GM18498 (cell line): Measurements from ENCODE around the gene NAA11.

Source experiments
- ATAC-seq: cut with Tn5 transposase; IDR thresholded peaks from one replicate; pipeline ENCODE4 v1.9.1; 2021; ENCODE audit warnings: mild to moderate bottlenecking, moderate library complexity; ENCODE audit not compliant: unreplicated experiment

NAA11 gene

DNA sequence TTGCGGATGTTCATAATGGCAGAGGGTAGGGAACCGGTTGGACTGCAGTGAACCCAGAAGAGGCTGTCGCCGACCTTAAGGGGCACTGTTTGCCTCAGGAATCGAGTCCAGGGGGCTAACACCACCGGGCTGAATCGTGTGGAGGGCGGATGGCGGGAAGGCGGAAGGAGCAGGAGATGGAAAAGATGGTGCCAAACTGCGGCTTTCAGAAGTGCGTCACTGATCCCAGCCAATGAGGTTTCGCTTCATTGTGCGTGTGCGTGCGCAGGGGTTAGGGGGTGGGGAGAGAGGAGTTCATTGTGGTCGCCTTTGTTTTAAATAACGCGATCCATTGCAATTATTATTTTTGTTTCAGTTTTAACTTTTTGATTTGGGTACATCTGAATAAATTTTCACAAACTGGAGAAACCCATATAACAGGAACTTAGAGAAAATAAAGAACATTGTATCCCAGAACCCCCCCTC, at the start of gene NAA11:
Gene NAA11 (minus strand): TSS at position 198 of the 465 bp plus-strand sequence. CDS start 184 bp downstream, at position 14.
- ATAC-seq: no peak

DNA sequence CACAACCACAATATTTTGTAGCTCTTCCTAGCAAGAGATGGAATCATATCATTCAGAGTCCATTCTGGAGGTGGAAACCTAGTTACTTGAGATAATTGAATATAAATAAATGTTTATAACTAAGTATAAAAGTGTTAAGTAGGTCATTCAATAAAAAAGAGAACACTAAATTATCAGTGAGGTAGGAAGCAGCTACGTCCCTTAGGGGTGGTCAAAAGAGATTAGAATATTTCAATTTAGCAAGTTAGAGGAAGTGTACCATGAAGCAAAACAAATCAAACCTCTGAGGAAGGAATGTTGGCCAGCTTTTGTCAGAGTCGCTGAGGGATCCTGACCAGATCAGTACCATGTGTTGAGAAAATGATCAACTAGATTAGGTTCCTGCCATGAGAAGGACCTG, 44.2 kb upstream of the NAA11 start:
- no peak for ATAC-seq

DNA sequence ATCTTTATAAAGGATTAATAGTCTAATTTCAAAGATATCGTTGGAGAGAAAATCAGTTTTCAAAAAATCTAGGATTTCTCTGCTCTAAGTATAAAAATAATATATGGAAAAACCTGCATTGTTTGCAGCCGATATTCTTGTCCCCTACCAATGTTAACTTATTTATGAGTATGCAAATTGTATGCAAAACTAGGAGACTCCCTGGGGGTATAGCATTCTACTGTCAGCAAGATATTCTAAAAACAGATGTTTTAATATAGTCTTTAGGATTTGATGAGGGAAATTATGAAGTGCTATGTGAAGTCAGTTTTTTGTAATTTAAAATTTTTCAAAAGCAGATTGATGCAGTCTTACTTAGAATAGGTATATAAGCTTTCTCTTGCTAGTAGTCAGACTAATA, 41.2 kb upstream of the NAA11 start:
- ATAC-seq: no peak

DNA sequence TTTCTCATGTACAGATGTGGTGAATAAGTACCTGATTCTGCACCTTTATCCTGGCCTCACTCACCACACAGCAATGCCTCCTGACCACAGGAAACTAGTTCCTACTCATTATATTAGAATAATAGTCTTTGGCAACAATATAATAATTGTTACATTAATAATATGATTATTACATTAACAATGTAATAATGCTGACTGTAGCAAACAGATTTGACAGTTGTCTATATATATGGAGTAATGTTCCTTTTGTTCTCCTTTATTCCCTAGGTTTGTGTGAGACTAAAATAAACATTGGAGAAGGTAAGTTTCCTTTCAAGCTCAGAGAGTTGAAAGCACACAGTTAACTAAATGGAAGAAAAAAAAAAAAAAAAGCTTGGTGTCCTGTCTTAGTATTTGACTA, 40.6 kb upstream of the NAA11 start:
- ATAC-seq: no peak

DNA sequence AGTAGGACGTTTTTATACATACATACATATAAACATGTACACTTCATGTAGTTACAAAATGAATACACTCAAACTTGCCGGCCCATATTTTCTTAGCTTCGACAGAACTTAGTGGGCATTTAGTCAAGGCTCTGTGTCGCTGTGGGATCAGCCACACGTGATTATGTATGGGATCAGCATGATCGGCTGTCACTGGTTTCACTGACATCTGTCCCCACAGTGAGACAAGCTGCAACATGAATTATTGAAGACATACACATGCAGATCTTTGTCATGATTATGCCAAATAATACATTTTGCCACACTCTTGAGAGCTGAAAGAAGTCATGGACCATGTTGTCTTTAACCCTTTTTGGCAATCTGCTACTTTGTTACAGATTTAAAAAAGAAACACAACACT, 38.2 kb upstream of the NAA11 start:
- ATAC-seq: no peak

DNA sequence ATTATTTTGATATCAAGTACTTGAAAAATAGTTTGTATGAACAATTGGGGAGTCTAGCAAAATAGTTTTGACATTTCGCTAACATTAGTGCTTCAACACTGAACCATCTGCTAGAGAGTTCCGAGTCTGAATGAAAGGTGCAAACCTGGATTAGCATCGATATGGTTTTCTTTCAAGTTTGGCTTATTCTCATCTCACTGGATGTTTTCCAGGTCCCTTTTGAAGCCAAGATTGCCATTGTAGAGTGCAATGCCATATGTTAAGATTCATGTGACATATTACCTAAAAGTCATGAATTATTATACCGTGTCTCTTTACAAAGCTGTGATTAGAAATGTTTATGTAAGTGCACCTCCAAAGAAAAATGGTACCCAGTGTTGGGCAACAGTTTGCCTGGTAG, 36.8 kb upstream of the NAA11 start:
- ATAC-seq: no peak

DNA sequence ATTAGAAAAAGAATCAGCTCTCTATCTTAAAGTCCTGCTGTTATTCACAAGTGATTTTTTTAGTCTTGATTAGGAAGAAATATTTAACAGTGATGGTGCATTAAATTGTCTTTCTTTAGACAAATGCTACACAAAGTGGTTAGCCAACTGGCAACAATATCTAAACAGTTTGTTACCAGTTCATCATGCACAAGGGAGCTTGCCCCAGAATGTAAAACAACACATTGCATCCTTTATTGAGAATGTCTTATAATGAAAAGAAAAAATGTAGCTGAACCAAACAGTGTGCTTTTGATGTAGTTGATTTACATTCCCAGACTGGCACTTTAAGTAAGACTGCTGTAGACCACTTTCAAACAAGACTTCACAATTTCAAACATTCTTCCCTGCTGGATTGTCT, 34.1 kb upstream of the NAA11 start:
- ATAC-seq: no peak

DNA sequence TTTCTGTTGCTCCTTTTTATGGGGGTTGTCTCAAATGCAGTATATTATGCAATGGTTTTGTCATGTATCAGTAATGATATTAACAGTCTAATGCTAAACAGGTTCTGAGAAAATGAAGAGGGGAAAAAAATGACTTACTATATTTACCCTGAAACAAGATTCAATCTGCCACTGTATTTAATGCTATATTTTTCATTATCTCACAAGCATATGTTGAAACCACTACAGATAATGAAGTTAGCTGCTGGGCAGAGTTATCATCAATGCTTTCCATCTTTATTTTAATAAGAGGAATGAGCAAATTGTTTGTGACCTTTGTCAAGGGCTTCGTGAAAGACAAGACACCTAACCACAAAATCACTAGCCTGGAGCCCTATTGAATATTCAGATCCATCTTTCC, 32.6 kb upstream of the NAA11 start:
- ATAC-seq: no peak

DNA sequence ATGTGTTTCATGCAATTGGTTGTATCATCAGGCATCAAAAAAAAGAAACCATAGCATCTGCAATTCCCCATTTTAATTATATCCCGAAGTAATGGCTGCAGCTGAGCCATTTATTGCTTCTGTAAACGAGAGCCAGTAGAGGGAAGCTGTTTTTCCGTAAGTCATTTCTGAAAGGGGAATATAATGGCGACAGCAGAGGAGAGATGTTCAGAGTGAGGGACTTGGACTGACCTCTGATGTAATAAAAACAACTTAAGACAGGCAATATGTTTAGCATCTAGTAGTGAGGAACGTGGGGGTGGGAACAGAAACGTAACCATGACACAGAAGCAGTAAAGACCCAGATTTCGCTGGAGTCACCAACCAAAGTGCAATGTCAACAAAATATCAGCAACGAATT, 31.5 kb upstream of the NAA11 start:
- ATAC-seq: no peak

DNA sequence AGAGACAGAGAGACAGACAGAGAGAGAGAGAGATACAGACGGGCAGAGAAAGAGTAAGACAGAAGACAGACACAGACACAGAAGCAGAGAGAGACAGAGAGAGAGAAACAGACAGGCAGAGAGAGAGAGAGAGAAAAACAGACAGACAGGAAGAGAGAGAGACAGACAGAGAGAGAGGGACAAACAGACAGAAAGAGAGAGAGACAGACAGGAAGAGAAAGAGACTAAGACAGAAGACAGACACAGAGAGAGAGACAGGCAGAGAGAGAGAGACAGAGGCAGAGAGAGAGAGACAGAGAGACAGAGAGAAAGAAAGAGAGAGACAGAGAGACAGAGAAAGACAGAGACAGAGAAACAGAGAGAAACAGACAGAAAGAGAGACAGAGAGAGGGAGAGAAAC, 27.2 kb upstream of the NAA11 start:
- ATAC-seq: no peak

DNA sequence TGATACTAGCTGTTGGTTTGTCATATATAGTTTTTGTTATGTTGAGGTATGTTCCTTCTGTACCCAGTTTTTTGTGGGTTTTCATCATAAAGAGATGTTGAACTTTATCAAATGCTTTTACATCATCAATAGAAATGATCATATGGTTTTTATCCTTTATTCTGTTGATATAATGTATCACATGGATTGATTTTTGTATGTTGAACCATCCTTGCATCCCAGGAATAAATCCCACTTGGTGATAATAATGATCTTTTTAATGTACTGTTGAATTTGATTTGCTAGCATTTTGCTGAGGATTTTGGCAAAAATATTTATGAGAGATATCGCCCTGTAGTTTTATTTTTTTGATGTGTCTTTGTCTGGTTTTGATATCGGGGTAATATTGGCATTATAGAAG, 22.5 kb upstream of the NAA11 start:
- no peak for ATAC-seq

DNA sequence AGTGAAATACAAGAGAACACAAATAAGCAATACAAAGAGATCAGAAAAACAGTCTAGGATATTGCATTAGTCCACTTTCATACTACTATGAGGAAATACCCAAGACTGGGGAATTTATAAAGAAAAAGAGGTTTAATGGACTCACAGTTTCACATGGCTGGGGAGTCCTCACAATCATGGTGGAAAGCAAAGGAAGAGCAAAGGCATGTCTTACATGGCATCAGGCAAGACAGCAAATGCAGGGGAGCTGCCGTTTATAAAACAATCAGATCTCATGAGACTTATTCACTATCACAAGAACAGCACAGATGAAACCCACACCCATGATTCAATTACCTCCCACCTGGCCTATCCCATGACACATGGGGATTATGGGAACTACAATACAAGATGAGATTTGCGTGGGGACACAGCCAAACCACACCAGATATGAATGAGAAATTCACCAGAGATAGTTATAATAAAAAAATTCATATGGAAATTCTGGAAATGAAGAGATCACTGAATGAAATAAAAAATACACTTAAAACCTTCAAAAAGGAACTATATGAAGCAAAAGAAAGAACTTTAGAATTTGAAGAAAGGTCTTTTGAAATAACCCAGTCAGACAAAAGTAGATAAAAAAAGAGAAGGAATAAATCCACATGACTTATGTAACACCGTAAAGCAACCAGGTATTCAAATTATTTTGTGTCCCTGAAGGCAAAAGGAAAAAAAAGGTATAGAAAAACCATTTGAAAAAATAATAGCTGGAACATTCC, 16.2 kb upstream of the NAA11 start:
- no peak for ATAC-seq

DNA sequence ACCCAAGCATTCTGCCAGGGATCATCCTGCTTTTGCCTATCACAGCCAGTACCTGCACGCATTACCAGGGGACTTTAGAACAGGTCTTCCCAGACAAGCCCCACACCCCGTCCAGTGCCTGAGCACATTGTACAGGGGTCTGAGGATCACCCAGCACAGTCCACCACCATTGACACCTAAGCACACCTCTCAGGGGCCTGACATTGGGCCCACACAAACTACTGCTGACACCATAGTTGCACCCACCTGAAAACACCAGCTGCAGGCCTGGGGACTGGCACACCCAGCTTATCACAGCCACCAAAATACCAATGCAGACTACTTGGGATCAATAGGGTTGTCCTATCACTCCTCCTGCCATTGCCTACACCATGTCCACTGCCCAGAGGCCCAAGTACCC, 14.7 kb upstream of the NAA11 start:
- no peak for ATAC-seq

DNA sequence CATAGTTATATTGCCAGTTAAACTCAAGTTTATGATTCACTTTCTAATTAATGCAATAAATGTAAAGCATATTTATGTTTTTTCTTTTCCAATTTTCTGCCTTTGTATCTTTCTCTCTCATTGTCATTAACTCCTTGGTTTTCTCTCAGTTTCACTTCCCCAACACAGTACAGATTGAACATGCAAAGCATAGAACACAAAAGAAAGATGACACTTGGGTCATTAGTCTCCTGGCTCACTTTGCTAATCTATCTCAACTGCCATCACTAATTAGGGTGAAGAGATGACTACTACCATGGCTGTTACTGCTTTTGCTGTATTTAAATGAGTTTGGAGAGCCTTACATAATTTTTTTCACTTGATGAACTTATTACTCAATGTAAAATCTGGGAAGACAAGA, 12.3 kb upstream of the NAA11 start:
- peak; percentile 78 for ATAC-seq

DNA sequence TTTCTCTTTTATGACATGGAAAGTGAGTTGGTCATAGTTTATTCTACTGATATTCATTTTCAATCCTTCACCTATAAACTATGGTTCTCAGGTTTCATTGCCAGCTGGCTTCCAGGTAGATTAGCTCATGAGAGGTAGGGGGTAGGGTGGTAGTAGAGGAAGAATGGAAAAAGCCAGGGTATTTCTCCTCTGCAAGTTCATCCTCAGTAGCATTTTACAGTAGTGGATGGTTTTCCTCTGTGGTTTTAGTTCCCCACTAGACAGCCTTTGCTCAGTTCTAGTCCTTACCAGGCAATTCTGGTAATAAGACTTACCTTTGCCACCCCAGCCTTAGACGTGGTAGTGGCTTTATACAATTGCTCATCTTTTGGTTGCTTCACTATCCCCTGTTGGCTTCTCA, 8.9 kb upstream of the NAA11 start:
- no peak for ATAC-seq

DNA sequence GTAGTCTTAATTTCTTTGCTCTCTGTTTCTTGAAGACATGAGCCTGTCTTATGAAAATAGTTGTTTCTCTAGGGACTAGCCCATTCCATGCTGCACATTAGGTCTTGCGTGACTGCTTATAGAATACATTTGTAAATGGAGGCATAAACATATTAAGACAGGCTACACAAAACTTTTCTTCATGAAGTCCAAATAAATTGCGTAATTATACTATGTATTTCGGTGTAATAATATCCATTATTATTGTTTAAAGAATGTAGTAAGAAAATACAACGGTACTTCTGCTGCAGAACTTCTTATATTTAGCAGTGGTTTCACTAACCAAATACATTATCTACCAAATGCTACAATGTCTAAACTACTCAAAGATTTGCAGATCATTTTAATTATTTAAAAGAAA, 8.5 kb upstream of the NAA11 start:
- ATAC-seq: no peak

DNA sequence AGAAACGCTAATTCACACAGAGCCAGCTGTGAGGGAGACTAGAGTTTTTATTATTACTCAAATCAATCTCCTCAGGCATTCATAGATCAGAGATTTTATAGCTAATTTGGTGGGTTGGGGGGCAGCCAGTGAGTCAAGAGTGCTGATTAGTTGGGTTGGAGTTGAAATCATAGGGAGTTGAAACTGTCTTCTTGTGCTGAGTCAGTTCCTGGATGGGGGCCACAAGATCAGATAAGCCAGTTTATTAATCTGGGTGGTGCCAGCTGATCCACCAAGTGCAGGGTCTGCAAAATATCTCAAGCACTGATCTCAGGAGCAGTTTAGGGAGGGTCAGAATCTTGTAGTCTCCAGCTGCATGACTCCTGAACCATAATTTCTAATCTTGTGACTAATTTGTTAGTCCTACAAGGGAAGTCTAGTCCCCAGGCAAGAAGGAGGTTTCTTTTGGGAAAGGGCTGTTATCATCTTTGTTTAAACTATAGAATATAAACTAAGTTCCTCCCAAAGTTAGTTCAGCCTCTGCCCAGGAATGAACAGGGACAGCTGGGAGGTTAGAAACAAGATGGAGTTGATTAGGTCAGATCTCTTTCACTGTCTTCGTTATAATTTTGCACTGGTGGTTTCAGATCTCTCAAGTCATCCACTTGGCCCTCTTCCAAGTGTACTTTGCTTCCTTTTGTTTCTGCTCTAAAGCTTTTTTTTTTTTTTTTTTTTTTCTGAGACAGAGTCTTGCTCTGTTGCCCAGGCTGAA, 5.4 kb upstream of the NAA11 start:
- ATAC-seq: no peak

DNA sequence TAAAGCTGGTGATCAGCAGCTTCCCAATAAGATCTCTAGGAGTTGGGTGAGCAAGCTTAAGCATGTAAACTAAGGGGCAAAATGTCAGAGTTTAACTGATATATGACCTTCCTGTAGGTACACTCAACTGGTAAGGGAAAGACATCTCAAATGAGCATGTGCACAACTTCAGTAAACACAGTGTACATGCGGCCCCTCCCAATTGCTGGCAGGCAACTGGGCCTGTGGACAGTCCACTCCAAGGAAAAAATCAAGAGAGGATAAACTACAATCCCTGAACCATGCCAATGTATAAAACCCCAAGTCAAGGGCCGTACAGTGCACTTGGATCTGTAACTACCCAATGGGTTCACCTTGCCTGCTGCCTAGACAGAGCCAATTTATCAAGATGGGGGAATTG, 4.9 kb upstream of the NAA11 start:
- ATAC-seq: no peak

DNA sequence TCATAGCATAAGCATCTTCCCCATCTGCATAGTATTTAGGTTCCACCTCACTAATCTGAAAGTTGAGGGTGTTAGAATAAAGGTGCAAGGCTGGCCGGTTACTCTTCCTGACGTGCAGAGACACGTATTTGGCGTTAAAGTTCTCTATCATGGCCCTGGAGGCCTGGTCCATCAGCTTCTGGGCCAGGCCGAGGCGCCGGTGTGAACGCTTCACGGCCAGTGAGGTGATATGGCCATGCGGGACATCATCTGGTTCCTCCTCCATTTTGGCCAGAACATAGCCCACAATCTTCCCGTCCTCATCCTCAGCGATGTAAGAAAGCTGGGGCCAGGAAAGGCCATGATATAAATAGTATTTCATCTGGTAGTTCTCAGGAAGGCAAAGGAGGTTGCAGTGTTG, 425 bp downstream of the NAA11 start:
- no peak for ATAC-seq

DNA sequence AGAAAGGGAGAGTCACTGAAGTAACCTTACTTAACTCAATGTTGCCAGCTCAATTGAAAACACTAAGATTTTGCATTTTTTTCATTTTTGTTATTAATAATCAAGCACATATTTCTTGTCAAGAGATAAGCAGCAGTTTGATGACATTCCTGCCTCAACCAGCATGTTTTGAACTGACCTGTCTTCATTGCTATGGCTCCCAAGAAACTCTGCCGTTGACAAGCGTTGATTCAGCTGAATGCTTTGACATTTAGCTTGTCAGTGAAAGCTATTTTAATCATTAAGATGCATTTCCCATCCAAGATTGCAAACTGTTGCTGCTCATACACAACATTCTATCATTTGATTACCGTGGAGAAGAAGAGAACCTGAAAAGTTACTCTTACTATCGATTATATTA, 5.9 kb downstream of the NAA11 start:
- ATAC-seq: no peak

DNA sequence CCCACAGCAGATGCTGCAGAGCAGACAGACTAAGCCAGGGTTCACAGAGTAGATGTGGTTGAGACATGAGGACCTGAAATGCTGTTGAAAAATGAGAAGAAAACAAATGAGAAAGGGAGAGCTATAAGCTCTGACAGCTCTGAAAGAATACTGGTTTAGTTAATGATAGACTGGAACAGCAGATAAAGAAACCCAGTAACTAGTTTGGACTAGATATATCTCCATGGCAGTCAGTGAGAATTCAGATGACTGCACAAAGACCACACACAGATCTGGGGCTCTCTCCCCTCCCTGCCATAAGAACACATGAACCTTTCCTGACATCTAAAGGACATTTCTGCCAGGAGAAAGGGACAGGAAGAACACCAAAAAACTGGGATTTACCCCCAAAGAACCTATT, 8.2 kb downstream of the NAA11 start:
- ATAC-seq: no peak

DNA sequence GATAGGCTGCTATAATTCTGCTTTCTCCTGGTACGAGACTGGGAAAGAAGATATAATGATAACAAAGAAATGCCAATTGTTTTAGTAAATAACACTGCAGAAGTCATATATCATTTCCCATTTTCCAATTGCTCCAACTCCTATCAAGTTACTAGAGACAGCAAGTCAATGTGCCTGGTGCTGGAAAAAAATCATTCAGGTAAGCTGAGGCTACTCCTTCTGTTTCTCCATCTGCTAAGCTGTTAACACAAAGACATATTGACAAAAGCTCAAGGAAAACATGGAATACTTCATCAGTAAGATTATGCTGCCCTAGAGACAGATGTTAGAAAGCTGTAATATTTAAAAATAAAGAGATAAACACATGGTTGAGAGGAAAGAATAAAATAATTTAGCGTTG, 10.0 kb downstream of the NAA11 start:
- ATAC-seq: no peak

DNA sequence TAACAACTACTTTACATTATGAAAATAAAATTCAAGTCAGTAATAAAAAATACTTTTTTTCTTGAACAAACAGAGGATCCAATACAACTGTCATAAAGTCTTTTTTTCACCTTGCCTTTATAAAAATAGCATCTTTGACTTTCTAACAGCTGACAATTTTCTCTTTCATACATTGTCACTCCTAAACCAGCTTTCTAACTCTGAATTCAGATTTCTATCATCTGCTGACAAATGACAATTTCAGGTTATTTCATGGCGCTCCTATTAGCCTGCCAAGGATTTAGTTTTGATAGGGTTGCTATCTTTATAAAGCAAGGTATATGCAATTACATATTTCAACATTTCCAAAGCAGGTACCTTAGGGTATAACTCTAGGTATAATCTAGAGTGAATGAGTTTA, 14.6 kb downstream of the NAA11 start:
- no peak for ATAC-seq
